Fibroblast of mammary gland (primary cell): ENCODE results near the gene HHATL.

Experiments
- DNase-seq: peaks from one replicate; pipeline ENCODE4 v3.0.0-alpha.2; 2010; ENCODE audit warnings: low read depth
- H3K4me3 ChIP-seq: 2 replicates; pipeline ENCODE4 v1.5.1; 2011; ENCODE audit warnings: low read depth, mild to moderate bottlenecking, low read length, moderate library complexity; ENCODE audit not compliant: control insufficient read depth
- TF ChIP-seq, protein P1 (sequence below): conservative IDR thresholded peaks from 2 replicates; pipeline ENCODE4 v1.5.1; 2011; ENCODE audit warnings: low read depth, low read length, inconsistent platforms; ENCODE audit not compliant: control insufficient read depth, insufficient read depth

Gene HHATL

DNA sequence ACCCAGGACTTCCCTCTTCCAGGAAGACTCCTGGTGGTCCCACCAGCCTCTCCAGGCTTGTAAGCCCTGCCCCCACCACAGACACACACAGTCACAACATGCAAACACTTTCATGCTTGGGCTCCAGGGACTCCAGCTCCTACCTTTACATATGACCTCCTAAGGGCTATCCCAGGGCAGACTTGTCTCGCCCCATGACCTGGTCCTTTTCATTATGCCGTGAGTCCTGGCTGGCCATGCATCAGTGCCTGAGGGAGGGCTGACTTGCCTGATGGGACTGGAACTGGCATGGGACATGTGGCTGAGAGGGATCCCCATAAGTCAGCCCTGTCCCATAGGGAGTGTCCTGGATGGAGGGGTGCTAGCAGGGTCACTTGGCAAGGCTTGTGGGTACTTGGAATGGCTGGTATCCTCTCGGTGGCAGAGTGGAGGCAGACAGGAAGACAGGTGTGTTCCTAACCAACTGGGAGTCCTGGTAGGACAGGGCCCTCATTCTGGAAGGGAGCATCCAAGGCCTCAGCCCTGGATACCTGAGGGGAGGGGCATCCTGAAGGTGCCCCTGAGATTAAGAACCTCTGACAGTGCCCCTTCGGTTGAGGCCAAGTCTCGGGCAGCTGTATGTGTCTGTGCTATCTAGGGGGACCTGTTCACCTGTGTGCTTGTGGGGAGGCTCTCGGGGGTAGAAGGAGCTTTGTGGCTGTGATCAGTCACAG is 540 bp upstream of the HHATL start:
- DNase-seq: no peak
- H3K4me3 ChIP-seq: no peak overlapping the region
- TF ChIP-seq, protein P1, sequence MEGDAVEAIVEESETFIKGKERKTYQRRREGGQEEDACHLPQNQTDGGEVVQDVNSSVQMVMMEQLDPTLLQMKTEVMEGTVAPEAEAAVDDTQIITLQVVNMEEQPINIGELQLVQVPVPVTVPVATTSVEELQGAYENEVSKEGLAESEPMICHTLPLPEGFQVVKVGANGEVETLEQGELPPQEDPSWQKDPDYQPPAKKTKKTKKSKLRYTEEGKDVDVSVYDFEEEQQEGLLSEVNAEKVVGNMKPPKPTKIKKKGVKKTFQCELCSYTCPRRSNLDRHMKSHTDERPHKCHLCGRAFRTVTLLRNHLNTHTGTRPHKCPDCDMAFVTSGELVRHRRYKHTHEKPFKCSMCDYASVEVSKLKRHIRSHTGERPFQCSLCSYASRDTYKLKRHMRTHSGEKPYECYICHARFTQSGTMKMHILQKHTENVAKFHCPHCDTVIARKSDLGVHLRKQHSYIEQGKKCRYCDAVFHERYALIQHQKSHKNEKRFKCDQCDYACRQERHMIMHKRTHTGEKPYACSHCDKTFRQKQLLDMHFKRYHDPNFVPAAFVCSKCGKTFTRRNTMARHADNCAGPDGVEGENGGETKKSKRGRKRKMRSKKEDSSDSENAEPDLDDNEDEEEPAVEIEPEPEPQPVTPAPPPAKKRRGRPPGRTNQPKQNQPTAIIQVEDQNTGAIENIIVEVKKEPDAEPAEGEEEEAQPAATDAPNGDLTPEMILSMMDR: no peak

- no peak overlapping the region for H3K4me3 ChIP-seq
- TF ChIP-seq, protein P1: no peak
- no peak for DNase-seq
Measured at GRCh38 chr3:42701371-42702065, 1.1 kb downstream of the HHATL start.

DNA sequence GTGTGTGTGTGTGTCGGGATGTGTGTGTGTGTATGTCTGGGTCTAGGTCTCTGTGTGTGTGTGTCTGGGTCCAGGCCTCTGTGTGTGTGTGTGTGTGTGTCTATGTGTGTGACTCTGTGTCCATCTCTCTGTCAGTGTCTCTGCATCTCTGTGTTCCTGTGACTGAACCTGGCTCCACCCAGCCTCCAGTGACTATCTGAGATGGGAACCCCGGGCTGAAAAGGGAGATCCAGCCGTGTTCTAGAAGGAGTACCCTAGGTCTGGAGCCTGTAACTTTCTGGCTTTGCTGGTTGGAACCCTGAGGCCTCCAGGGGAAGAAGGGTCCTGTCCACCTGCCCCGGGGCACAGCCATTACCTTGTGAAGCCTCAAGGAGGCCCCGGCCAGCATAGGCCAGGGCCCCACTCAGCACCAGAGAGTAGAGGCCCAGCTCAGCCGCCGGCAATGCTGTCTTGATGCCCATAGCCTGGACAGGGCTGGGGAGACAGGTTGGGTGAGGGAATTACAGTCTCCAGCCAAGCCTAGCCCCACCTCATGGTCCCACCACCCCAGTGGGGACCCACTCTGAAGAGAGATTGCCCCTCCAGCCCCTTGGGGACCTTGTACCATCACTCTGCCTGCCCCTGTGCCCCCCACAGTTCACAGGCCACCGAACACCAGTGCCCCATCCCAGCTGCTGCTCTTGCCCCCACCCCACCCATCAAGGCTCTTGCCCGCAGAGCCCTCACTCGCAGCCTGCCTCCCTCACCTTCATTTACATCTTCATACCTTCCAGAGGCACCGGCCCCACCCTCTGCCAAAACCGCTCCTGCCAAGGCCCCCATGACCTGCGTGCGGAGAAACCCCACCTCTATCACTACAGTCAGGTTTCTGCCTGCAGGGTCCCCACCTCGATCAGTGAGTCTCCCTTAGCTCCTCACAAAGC is 2.0 kb downstream of the HHATL start:
- TF ChIP-seq, protein P1: no peak
- H3K4me3 ChIP-seq: no peak overlapping the region
- no peak for DNase-seq

DNA sequence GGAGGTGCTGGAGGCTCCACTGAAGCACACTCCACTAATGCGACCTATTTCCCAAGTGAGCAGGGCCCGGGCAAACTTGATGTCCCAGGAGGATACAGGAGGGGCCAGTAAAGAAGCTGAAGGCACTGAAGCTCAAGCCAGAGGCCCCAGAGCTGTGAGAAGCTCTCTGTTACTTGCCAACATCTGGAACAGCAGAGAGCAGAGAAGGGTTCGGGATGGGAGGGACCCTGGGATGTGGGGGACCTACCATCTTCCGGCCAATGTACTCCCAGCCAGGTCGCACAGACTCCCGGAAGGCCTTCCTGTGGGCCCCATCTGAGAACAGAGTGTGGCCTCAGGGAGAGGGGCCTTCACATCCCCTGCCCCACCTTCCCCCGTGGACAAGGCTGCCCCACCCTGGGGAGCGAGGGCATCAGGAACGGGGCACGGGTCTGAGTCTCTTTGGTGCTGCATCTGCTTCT is 3.1 kb downstream of the HHATL start:
- no peak for DNase-seq
- TF ChIP-seq, protein P1: no peak
- H3K4me3 ChIP-seq: no peak overlapping the region

DNA sequence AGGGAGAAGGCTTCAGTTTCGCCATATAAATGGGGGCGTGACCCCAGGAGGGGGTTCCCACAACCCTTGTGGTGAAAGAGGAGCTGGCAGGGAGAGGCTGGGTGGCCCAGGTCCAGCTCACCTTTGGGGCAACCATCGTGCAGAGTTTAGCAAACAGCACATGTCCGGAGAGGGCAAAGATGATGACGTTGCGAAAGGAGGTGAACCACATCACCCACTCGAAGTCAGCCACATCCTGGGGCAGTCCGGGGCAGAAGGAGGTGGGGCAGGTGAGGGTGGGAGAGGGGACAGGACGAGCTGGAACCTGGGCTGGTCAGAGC is 3.7 kb downstream of the HHATL start:
- DNase-seq: no peak
- TF ChIP-seq, protein P1: no peak
- H3K4me3 ChIP-seq: no peak overlapping the region

- no peak for DNase-seq
- no peak overlapping the region for H3K4me3 ChIP-seq
- TF ChIP-seq, protein P1: no peak
Measured at GRCh38 chr3:42698216-42698910, 4.2 kb downstream of the HHATL start.
